GM21381 (cell line): Measurements from ENCODE around the gene PADI3.

Experiments
- ATAC-seq: cut with Tn5 transposase; IDR thresholded peaks from one replicate; pipeline ENCODE4 v1.9.1; 2021; ENCODE audit warnings: mild to moderate bottlenecking, moderate library complexity; ENCODE audit not compliant: unreplicated experiment

PADI3 gene

GRCh38 chr1:17248781-17249180, at the start of gene PADI3:
Gene PADI3 (plus strand): TSS chr1:17249098. CDS start chr1:17249138, 40 bp downstream.
- no peak for ATAC-seq

DNA sequence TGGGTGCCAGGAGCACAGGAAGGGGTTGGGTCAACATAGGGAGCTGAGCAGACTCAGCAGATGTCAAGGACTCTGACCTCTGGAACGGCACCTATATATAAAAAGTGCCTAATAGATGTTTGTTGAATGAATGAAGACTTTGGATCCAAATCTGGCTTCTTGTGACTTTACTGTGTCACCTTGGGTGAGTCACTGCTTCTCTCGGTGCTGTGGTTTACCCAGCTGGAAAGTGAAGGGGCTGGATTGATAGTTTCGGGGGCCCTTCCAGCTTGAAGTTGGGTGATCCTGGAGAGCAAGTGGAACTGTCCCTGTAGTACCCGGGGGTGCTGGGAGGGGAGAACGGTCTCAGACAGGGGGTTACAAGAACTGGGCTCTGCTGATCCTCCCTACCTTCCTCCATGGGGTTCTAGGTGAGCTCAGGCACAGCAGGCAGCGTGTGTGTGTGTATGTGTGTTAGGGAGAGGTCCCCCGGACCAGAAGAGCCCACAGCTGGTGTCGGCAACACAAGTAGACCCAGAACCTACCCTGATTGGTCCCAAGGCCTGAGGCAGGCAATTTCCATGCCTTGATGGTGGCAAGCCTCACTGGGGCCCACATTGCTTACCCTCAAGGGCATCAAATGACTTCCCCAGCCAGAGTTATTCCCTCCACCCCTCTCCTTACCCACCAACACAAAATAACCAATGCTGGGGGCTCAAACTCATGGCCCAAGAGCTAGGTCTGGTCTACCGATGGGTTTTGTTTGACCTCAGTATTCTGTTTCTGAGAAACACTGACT, 49.4 kb upstream of the PADI3 start:
- ATAC-seq = no peak

GRCh38 chr1:17200246-17200645, 48.7 kb upstream of the PADI3 start:
- no peak for ATAC-seq

DNA sequence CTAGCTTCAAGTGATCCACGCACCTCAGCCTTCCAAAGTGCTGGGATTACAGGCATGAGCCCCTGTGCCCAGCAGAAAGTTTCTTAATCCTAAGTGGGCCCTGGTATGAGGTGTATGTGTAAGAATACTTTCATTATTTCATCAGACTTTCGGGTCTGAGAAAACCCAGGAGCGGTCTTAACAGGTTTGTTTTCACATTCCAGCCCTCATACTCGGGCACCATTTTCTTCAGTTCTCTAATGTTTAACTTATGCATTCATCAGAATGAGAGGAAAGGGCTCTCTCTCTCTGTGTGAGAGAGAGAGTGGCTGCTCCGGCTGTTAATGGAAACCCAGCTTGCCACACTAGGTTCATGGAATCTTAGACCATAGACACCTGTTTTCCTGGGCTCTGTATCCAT, 48.1 kb upstream of the PADI3 start:
- ATAC-seq = no peak

- ATAC-seq = no peak
These were observed 47.5 kb upstream of the PADI3 start for GRCh38 chr1:17201201-17202021.

DNA sequence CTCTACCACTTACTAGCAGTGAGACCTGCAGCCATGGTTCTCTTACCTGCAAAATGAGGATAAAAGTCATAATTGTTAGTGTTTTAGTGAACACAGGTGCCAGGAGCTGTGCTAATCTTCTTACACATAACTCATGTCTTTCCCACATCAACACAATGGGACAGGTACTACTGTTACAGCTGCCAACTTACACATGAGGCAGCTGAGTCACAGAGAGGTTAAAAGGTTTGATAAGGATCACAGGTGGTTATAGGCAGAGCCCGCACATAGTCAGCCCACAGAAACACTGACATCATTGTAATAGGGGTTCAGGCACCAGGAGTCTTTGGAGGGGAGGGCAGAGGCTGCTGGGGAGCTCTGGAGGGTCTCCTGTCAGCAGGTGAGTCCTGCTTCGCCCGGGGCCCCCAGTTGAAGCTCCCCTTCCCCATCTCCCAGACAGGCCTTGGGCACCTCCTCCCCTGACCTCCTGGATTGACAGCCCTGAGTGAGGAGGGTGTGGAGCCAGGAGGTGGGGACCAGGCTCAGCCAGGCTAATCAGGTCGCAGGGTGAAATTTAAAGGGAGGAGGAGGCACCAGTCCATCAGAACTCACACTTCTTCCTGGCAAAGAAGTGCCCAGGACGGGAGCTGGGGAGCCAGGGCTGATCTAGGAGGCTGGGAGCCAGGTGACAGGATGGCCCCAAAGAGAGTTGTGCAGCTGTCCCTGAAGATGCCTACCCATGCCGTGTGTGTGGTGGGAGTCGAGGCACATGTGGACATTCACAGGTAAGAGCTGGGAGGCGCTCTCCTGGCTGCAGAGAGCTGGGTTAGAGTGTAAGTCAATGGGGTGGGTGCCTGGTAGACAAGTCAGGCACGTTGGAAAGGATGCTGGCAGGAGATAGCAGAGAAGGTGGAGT, 44.1 kb upstream of the PADI3 start, which contains the start of gene PADI1:
PADI1 (plus strand) TSS at position 583 of the 895 bp plus-strand sequence; CDS start at position 673, 90 bp downstream.
- ATAC-seq = no peak

GRCh38 chr1:17205652-17206051, 43.2 kb upstream of the PADI3 start:
- no peak for ATAC-seq

DNA sequence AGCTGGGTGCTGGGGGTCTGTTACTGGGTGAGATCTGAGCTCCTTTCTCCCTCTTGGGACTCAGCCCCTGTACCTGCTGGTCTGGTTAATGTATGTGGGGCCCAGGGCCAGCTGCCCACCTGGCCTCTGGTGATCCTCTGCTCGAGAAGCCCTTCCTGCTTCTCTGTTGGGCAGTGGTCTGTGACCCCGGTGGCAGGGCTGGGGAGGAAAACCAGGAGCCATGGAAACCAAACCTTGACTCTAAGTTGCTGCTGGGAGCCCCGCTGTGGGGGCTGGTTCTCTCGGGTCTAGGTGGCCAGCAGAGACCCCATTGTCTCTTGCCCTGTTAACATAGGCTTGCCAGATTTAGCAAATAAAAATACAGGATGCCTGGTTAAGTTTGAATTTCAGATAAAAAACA, 42.7 kb upstream of the PADI3 start:
- no peak for ATAC-seq

- peak; percentile 44 for ATAC-seq
These were observed 41.9 kb upstream of the PADI3 start for GRCh38 chr1:17207046-17207445.

DNA sequence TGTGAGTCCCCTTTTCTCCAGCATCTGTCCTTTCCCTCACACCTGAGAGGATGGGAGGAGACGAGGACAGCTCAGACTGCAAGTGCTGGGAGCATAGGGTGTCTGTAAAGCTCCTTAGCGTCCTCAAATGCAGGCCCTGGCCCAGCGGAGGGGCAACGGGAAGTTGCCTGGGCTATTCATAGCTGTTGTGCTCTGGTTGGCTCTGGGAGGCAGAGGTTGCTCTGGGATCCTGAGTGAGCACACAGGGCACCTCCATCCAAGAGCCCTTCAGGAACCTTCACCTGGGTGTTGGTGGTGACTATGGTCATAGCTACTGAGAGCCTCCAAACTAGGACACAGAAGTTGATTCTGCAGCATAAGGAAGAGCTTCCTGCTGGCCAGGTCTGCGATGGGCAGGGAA, 41.4 kb upstream of the PADI3 start:
- no peak for ATAC-seq

DNA sequence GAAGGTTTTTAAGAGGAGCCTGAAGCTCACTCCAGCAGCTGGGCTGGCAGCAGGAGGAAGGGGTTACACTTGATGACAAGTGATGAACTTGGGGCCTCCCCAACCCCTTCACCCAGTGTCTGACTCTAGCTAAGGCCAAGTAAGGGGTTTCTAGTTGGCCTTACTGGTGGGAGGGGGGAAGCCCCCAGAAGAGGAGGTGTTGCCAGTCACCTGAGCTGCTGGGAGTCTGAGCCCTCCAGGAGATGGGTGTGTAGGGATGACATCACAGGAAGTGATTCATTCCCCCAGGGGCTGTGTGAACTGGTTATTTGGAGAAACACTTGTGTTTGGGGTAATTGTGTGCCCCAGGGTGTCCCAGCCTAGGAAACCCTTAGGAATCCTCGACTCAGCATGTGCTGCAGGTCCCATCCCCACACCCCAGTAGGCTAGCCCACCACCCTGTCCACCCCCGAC, 40.9 kb upstream of the PADI3 start:
- ATAC-seq = peak; percentile 67

- ATAC-seq = no peak
These were observed 40.4 kb upstream of the PADI3 start for GRCh38 chr1:17208546-17208945.

DNA sequence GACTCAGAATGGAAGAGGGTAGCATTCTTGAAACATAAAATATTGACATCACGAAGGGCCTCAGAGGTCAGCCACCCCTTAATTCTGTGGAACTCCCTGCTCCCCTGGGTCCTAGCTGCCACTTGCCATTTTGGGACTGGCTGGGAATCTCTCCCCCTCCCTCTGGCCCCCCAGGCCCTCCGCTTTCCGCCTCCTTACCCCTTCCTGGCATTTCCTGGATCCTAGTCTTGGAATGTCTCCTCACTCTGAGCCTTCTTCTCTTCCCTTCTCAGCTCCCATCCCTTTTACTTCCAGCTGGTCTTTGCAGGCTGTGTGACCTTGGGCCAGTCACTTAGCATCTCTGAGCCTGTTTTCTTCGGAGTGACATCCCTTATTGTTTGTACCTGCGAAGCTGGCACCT, 39.5 kb upstream of the PADI3 start:
- ATAC-seq = no peak

GRCh38 chr1:17210176-17210575, 38.7 kb upstream of the PADI3 start:
- ATAC-seq = no peak

- no peak for ATAC-seq
These were observed 37.5 kb upstream of the PADI3 start for GRCh38 chr1:17211377-17211776.

GRCh38 chr1:17212009-17212408, 36.9 kb upstream of the PADI3 start:
- ATAC-seq = no peak

GRCh38 chr1:17212487-17213121, 36.3 kb upstream of the PADI3 start:
- no peak for ATAC-seq

DNA sequence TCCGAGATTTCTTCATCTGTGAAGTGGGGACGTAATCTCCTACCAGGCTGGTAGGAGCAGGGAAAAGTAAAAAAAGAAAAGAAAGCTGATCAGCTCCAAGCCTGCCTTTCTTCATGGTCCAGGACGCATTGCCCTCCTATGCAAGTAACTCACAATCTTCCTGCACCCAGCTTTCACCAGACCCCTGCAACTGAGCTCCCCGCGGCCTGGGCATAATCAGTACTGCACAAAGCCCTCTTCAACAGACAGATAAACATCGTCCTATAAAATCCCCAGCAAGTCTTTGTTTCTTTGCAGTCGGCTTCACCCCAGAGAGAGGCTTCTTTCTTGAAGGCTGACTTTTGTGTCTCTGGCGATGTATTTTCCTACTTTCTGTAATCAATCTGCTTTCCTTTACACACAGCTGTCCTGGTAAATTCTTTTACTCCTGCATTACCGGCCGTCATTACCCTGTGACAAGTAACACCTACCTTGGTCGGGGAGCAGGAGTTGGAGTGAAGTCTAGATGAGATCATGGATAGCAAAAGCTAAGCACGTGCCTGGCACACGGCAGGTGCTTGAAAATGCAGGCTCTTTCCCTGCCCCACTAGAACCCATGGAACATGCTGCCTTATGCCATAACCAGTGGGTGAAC, 35.6 kb upstream of the PADI3 start:
- ATAC-seq = no peak

DNA sequence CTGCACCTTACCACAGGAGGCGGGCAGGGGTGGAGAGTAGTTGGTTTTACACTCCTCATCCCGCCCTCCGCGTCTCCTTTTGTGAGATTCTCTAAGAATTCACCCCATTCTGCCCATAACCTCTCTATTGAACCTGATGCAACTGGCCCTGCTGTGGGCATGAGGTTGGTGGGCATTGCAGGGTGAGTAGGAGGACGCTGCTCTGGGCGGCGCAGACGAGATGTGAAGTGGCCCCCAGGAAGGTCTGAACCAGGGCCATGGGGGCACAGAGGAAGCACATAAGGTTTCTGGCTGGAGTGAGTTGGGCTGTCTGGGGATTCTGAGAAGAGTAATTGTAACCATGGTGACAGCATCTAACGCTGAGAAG, 35.1 kb upstream of the PADI3 start:
- no peak for ATAC-seq
